ENCODE measurements around the gene RALGPS2. TPM values are rescaled to one million over a fixed set of nuclear protein-coding genes. Genes with fewer than 3 reads are reported as not detected.

Gene RALGPS2
- total and polyA plus RNA-seq, 11 donors: 1.6 to 12.7 (median 8.0) TPM

- Histone ChIP-seq H3K36me3 (no peaks in the 10 kb centered on the region), H3K4me3 (no peak overlapping the region), H3K27ac (no peak overlapping the region), H3K27me3 (no peaks in the 10 kb centered on the region), H3K4me1 (peaks cover 0 to 29% (median 6%) of the 10 kb centered on the region in 12 donors), H3K9me3 (no peaks in the 10 kb centered on the region)
- TF ChIP-seq POLR2A (IDR thresholded peaks at IDR 0.05) (no peak), CTCF (IDR thresholded peaks at IDR 0.05) (no peak)
- DNase-seq (no peak), ATAC-seq (no peak)
- intact Hi-C loops (cut with DNase I): no loop called here
- 93 to 97% (median 96%) methylated on average over 8 of the region's 8 CpGs for WGBS, 4 donors
These were observed 219.7 kb downstream of the RALGPS2 start for GRCh38 chr1:178944729-178945128.

GRCh38 chr1:178945763-178946266, 220.8 kb downstream of the RALGPS2 start:
- H3K27me3 ChIP-seq: no peaks in the 10 kb centered on the region
- intact Hi-C loops (cut with DNase I): no loop called here
- 67 to 80% (median 79%) methylated on average over 17 of the region's 17 CpGs for WGBS, 4 donors
- no peak overlapping the region for H3K4me3 ChIP-seq
- TF ChIP-seq CTCF (IDR thresholded peaks at IDR 0.05): no peak
- TF ChIP-seq POLR2A (IDR thresholded peaks at IDR 0.05): no peak
- H3K36me3 ChIP-seq: no peaks in the 10 kb centered on the region
- peaks cover 0 to 20% (median 6%) of the 10 kb centered on the region in 12 donors for H3K4me1 ChIP-seq
- H3K27ac ChIP-seq: no peak overlapping the region
- H3K9me3 ChIP-seq: no peaks in the 10 kb centered on the region
- ATAC-seq (no peak), DNase-seq (no peak)

GRCh38 chr1:178946416-178946815, 221.4 kb downstream of the RALGPS2 start:
- Histone ChIP-seq H3K4me3 (no peak overlapping the region), H3K36me3 (no peaks in the 10 kb centered on the region), H3K9me3 (no peaks in the 10 kb centered on the region), H3K27me3 (no peaks in the 10 kb centered on the region), H3K4me1 (peaks cover 0 to 14% (median 3%) of the 10 kb centered on the region in 12 donors), H3K27ac (no peak overlapping the region)
- no peak for DNase-seq
- ATAC-seq: no peak
- intact Hi-C loops (cut with DNase I): no loop called here
- 87 to 94% (median 91%) methylated on average over 13 of the region's 13 CpGs for WGBS, 4 donors
- no peak for TF ChIP-seq POLR2A (IDR thresholded peaks at IDR 0.05)
- no peak for TF ChIP-seq CTCF (IDR thresholded peaks at IDR 0.05)

GRCh38 chr1:178946855-178947676, 222.0 kb downstream of the RALGPS2 start:
- 86 to 95% (median 92%) methylated on average over 4 of the region's 4 CpGs for WGBS, 4 donors
- intact Hi-C loops (cut with DNase I): no loop called here
- Histone ChIP-seq H3K36me3 (no peaks in the 10 kb centered on the region), H3K27me3 (no peaks in the 10 kb centered on the region), H3K9me3 (no peaks in the 10 kb centered on the region), H3K4me3 (no peak overlapping the region), H3K27ac (no peak overlapping the region), H3K4me1 (peaks cover 0 to 14% (median 3%) of the 10 kb centered on the region in 12 donors)
- no peak for ATAC-seq
- no peak for DNase-seq
- TF ChIP-seq POLR2A (IDR thresholded peaks at IDR 0.05) (no peak), CTCF (IDR thresholded peaks at IDR 0.05) (no peak)
